ENCODE data around the gene CLASP2.

The CLASP2 gene

GRCh38 chr3:33629219-33629618 is 88.8 kb downstream of the CLASP2 start:
- DNase-seq, result no peak

GRCh38 chr3:33624756-33625155 is 93.3 kb downstream of the CLASP2 start:
- DNase-seq, result no peak

- no peak for DNase-seq
Observed at GRCh38 chr3:33613041-33613440, 105.0 kb downstream of the CLASP2 start.

GRCh38 chr3:33612607-33613006 is 105.4 kb downstream of the CLASP2 start:
- DNase-seq, result no peak

GRCh38 chr3:33602829-33603228 is 115.2 kb downstream of the CLASP2 start:
- DNase-seq, result no peak

GRCh38 chr3:33597257-33597689 is 120.8 kb downstream of the CLASP2 start:
- no peak for DNase-seq

GRCh38 chr3:33592999-33593398 is 125.1 kb downstream of the CLASP2 start:
- no peak for DNase-seq

GRCh38 chr3:33590541-33590940 is 127.5 kb downstream of the CLASP2 start:
- DNase-seq, result no peak

- DNase-seq, result no peak
Observed at GRCh38 chr3:33586402-33586801, 131.7 kb downstream of the CLASP2 start.

GRCh38 chr3:33582234-33582633 is 135.8 kb downstream of the CLASP2 start:
- no peak for DNase-seq

GRCh38 chr3:33581666-33582065 is 136.4 kb downstream of the CLASP2 start:
- DNase-seq, result no peak

- DNase-seq, result no peak
Observed at GRCh38 chr3:33579840-33580239, 138.2 kb downstream of the CLASP2 start.

GRCh38 chr3:33579178-33579510 is 138.9 kb downstream of the CLASP2 start:
- DNase-seq, result no peak

- DNase-seq, result no peak
Observed at GRCh38 chr3:33578325-33579177, 139.5 kb downstream of the CLASP2 start.

GRCh38 chr3:33577588-33577987 is 140.5 kb downstream of the CLASP2 start:
- no peak for DNase-seq

GRCh38 chr3:33577173-33577572 is 140.9 kb downstream of the CLASP2 start:
- DNase-seq, result no peak

GRCh38 chr3:33575311-33575710 is 142.7 kb downstream of the CLASP2 start:
- no peak for DNase-seq

- DNase-seq, result no peak
Observed at GRCh38 chr3:33557829-33558228, 160.2 kb downstream of the CLASP2 start.

- no peak for DNase-seq
Observed at GRCh38 chr3:33557279-33557678, 160.8 kb downstream of the CLASP2 start.

- DNase-seq, result no peak
Observed at GRCh38 chr3:33547101-33547500, 171.0 kb downstream of the CLASP2 start.

- no peak for DNase-seq
Observed at GRCh38 chr3:33544126-33544525, 173.9 kb downstream of the CLASP2 start.

- no peak for DNase-seq
Observed at GRCh38 chr3:33543601-33544000, 174.5 kb downstream of the CLASP2 start.

- no peak for DNase-seq
Observed at GRCh38 chr3:33541918-33542317, 176.1 kb downstream of the CLASP2 start.

- DNase-seq, result no peak
Observed at GRCh38 chr3:33538678-33539339, 179.2 kb downstream of the CLASP2 start.

- DNase-seq, result no peak
Observed at GRCh38 chr3:33537133-33537532, 180.9 kb downstream of the CLASP2 start.
